OCI-LY7 (cell line): ENCODE data around the gene ADAT2. TPM values are rescaled to one million over a fixed set of nuclear protein-coding genes. Genes with fewer than 3 reads are reported as not detected.

Source experiments
- BruUV-seq: library from RNA; stranded (reverse); fragments of 400-500 nt; replicated peaks from 2 replicates; lab custom pipeline; 2021; lab: Mats Ljungman, UMichigan
- CTCF ChIA-PET: fragments of 300-600 bp; sonication (Branson Sonifier 250); formaldehyde crosslinking; loops from one replicate; lab custom pipeline; 2022; ENCODE audit warnings: antibody characterized with exemption; ENCODE audit not compliant: unreplicated experiment; lab: Charles Lee
- POLR2A ChIA-PET: fragments of 300-600 bp; sonication (Branson Sonifier 250); formaldehyde crosslinking; loops from one replicate; lab custom pipeline; 2022; ENCODE audit warnings: antibody characterized with exemption; lab: Charles Lee
- DNase-seq: peaks from one replicate; pipeline ENCODE4 v3.0.0-alpha.2; 2015; ENCODE audit warnings: low spot score
- H2AFZ ChIP-seq: fragments of 200-600 bp; sonication (generic), shearing (Covaris generic); 2 replicates; pipeline ENCODE4 v1.6.1; 2014; ENCODE audit warnings: mild to moderate bottlenecking, antibody characterized with exemption, low read length, moderate library complexity
- H3K27ac ChIP-seq: fragments of 200-600 bp; sonication (generic); 2 replicates; pipeline ENCODE4 v1.5.1; 2014; ENCODE audit warnings: mixed run types, low read depth, mild to moderate bottlenecking, moderate library complexity, low read length, inconsistent platforms; ENCODE audit not compliant: poor library complexity, severe bottlenecking
- H3K36me3 ChIP-seq: fragments of 200-600 bp; sonication (generic); 2 replicates; pipeline ENCODE4 v1.6.1; 2014; ENCODE audit warnings: mild to moderate bottlenecking, antibody characterized with exemption, low read length, moderate library complexity, mixed read lengths; ENCODE audit not compliant: insufficient read depth
- H3K4me1 ChIP-seq: fragments of 200-600 bp; sonication (generic); 2 replicates; pipeline ENCODE4 v1.5.1; 2014; ENCODE audit warnings: mild to moderate bottlenecking, low read length; ENCODE audit not compliant: insufficient read depth, poor library complexity, severe bottlenecking
- H3K4me2 ChIP-seq: fragments of 200-600 bp; sonication (generic); 2 replicates; pipeline ENCODE4 v1.6.1; 2014; ENCODE audit warnings: mild to moderate bottlenecking, low read length
- H3K4me3 ChIP-seq: fragments of 200-600 bp; sonication (generic); 2 replicates; pipeline ENCODE4 v1.5.1; 2014; ENCODE audit warnings: mild to moderate bottlenecking, low read depth, low read length; ENCODE audit not compliant: poor library complexity, severe bottlenecking
- H3K79me2 ChIP-seq: fragments of 200-600 bp; sonication (generic); 2 replicates; pipeline ENCODE4 v1.6.1; 2016; ENCODE audit warnings: low read depth, mild to moderate bottlenecking, low read length, moderate library complexity, mixed read lengths; ENCODE audit not compliant: insufficient read depth
- H3K9me2 ChIP-seq: fragments of 200-600 bp; sonication (generic); 2 replicates; pipeline ENCODE4 v1.6.1; 2016; ENCODE audit warnings: mild to moderate bottlenecking, low read length, mixed read lengths; ENCODE audit not compliant: insufficient read depth
- H3K9me3 ChIP-seq: fragments of 200-600 bp; sonication (generic); 2 replicates; pipeline ENCODE4 v1.6.1; 2014; ENCODE audit warnings: mild to moderate bottlenecking, mixed run types, low read length, mixed read lengths
- H4K20me1 ChIP-seq: fragments of 200-600 bp; sonication (generic); 2 replicates; pipeline ENCODE4 v1.6.1; 2014; ENCODE audit warnings: mild to moderate bottlenecking, antibody characterized with exemption, low read length, moderate library complexity, mixed read lengths; ENCODE audit not compliant: insufficient read depth
- CTCF ChIP-seq: fragments of 200-600 bp; sonication (generic); conservative IDR thresholded peaks from 2 replicates; pipeline ENCODE4 v1.5.1; 2014; ENCODE audit warnings: mild to moderate bottlenecking, antibody characterized with exemption, low read length, moderate library complexity, mixed read lengths
- EZH2phosphoT487 ChIP-seq: fragments of 200-600 bp; sonication (generic); IDR thresholded peaks from 2 replicates; pipeline ENCODE4 v1.6.1; 2018; ENCODE audit warnings: low read depth, borderline replicate concordance, mild to moderate bottlenecking, mixed run types, antibody characterized with exemption, low read length, moderate library complexity, mixed read lengths
- intact Hi-C: fragments of 100-400 bp; cut with micrococcal nuclease; formaldehyde crosslinking; loops from one replicate; pipeline ENCODE4 v1.10.0; 2022; ENCODE audit not compliant: unreplicated experiment
- total RNA-seq, 2 experiments: library from RNA; depleted of rRNA in 1 of 2; stranded (reverse); fragments of >200 nt in 1 of 2; shearing (Covaris generic) in 1 of 2; gene quantifications; 2 replicates each; pipeline ENCODE4 v1.2.3, GENCODE V29; 2014 to 2022

Gene ADAT2
- total RNA-seq, 2 experiments from 2014 or later, result 21.7 to 23.0 TPM

- Histone ChIP-seq H3K36me3 (no peaks in the 10 kb centered on the region), H2AFZ (no peak overlapping the region), H3K9me3 (no peaks in the 10 kb centered on the region), H3K27ac (no peak overlapping the region), H3K4me1 (peaks cover 8% of the 10 kb centered on the region), H3K4me3 (no peak overlapping the region), H3K79me2 (no peaks in the 10 kb centered on the region), H4K20me1 (no peaks in the 10 kb centered on the region), H3K9me2 (no peaks in the 10 kb centered on the region), H3K4me2 (no peak overlapping the region)
- ChIA-PET POLR2A (no interaction called here), CTCF (no interaction called here)
- TF ChIP-seq CTCF (no peak), EZH2phosphoT487 (no peak)
- no peak for DNase-seq
- no TSS peak for BruUV-seq
- intact Hi-C loops, result no loop called here
These were observed 53.0 kb downstream of the ADAT2 start for GRCh38 chr6:143397227-143398222.

GRCh38 chr6:143396497-143397226, 53.8 kb downstream of the ADAT2 start:
- Histone ChIP-seq H3K9me3 (no peaks in the 10 kb centered on the region), H4K20me1 (no peaks in the 10 kb centered on the region), H2AFZ (no peak overlapping the region), H3K79me2 (no peaks in the 10 kb centered on the region), H3K36me3 (no peaks in the 10 kb centered on the region), H3K4me1 (peaks cover 8% of the 10 kb centered on the region), H3K4me2 (no peak overlapping the region), H3K4me3 (no peak overlapping the region), H3K9me2 (no peaks in the 10 kb centered on the region), H3K27ac (no peak overlapping the region)
- no peak for DNase-seq
- BruUV-seq, result no TSS peak
- TF ChIP-seq EZH2phosphoT487, result no peak
- no peak for TF ChIP-seq CTCF
- CTCF ChIA-PET, result no interaction called here
- intact Hi-C loops, result no loop called here
- POLR2A ChIA-PET, result interaction anchor here (1.1 kb wide), 1 partner anchor 25 kb away, joined by 3 read pairs; no protein-coding TSS in a partner anchor
